CD4-positive, alpha-beta T cell (primary cell): ENCODE data around the gene MED22. TPM values are rescaled to one million over a fixed set of nuclear protein-coding genes. Genes with fewer than 3 reads are reported as not detected.

Experiments used
- ATAC-seq: fragments of 200-7000 bp; cut with Tn5 transposase; one replicate; pipeline ENCODE4 v1.10.0; 2022; ENCODE audit warnings: mild to moderate bottlenecking; ENCODE audit not compliant: poor library complexity
- CTCF ChIA-PET: fragments of 350-600 bp; sonication (Branson Sonifier 250); formaldehyde crosslinking; loops from one replicate; lab custom pipeline; 2021; ENCODE audit warnings: antibody characterized with exemption, inconsistent platforms; lab: Charles Lee
- POLR2A ChIA-PET: fragments of 350-600 bp; sonication (Branson Sonifier 250); formaldehyde crosslinking; loops from one replicate; lab custom pipeline; 2021; ENCODE audit warnings: antibody characterized with exemption, inconsistent platforms; lab: Charles Lee
- DNase-seq, 14 experiments: peaks; one replicate each; pipeline ENCODE4 v3.0.0-alpha.2; 2013 to 2020; ENCODE audit warnings: mixed read lengths in 2 of 14
- H3K27ac ChIP-seq, 2 donors: one replicate each; pipeline versions ENCODE4 v1.5.1 to v1.7.0; 2013; ENCODE audit warnings: low read length in 2 of 2, low read depth in 1 of 2, mild to moderate bottlenecking in 1 of 2
- H3K27me3 ChIP-seq, 2 experiments: 1 replicate in 1 of 2; 2 replicates in 1 of 2; pipeline versions ENCODE4 v1.6.1 to v1.7.0; 2013; ENCODE audit warnings: low read length in 2 of 2, control low read depth in 1 of 2, mild to moderate bottlenecking in 1 of 2, moderate library complexity in 1 of 2; ENCODE audit not compliant: insufficient read depth in 2 of 2, control insufficient read depth in 1 of 2
- H3K36me3 ChIP-seq: one replicate; pipeline ENCODE4 v1.6.1; 2013; ENCODE audit warnings: low read length, control low read depth; ENCODE audit not compliant: insufficient read depth
- H3K4me1 ChIP-seq: one replicate; pipeline ENCODE4 v1.6.1; 2013; ENCODE audit warnings: low read length, control low read depth; ENCODE audit not compliant: insufficient read depth
- H3K4me3 ChIP-seq: one replicate; pipeline ENCODE4 v1.5.1; 2013; ENCODE audit warnings: mild to moderate bottlenecking, low read length, moderate library complexity
- H3K9me3 ChIP-seq, 2 experiments: 1 replicate in 1 of 2; 2 replicates in 1 of 2; pipeline versions ENCODE4 v1.6.1 to v1.7.0; 2013; ENCODE audit warnings: low read length in 2 of 2, mild to moderate bottlenecking in 2 of 2, control low read depth in 1 of 2, moderate library complexity in 1 of 2; ENCODE audit not compliant: control insufficient read depth in 1 of 2, insufficient read depth in 1 of 2
- H3K27ac Mint-ChIP-seq: one replicate; pipeline ENCODE4 v1.8.0; 2020; ENCODE audit warnings: mixed read lengths
- H3K27me3 Mint-ChIP-seq: one replicate; pipeline ENCODE4 v1.8.0; 2021; ENCODE audit warnings: mixed read lengths
- H3K36me3 Mint-ChIP-seq: one replicate; pipeline ENCODE4 v1.8.0; 2021; ENCODE audit warnings: low read depth, mixed read lengths
- H3K4me1 Mint-ChIP-seq: one replicate; pipeline ENCODE4 v1.8.0; 2021; ENCODE audit warnings: low read depth, mixed read lengths
- H3K4me3 Mint-ChIP-seq: one replicate; pipeline ENCODE4 v1.8.0; 2020; ENCODE audit warnings: mild to moderate bottlenecking, mixed read lengths
- H3K9me3 Mint-ChIP-seq: one replicate; pipeline ENCODE4 v1.8.0; 2020; ENCODE audit warnings: mixed read lengths
- CTCF ChIP-seq: fragments of 200-600 bp; IDR thresholded peaks from one replicate; pipeline ENCODE4 v1.8.0; 2022; ENCODE audit warnings: antibody characterized with exemption, mild to moderate bottlenecking
- intact Hi-C, 2 experiments: fragments of 100-400 bp; cut with DNase I in 1 of 2; cut with micrococcal nuclease in 1 of 2; formaldehyde crosslinking; loops; one replicate each; pipeline versions ENCODE4 v1.15.1 to v1.9.0; 2023 to 2025; cut with DNase I, micrococcal nuclease
- total RNA-seq, 174 experiments: library from RNA in 2 of 174; stranded (reverse) in 2 of 174; gene quantifications; one replicate each; pipeline ENCODE4 v1.2.3 and lab custom pipeline; 2021 to 2026

The MED22 gene
- total RNA-seq, 2 experiments from 2014 or later, result 15.7 to 18.0 TPM

- DNase-seq, result no peak
- H3K36me3 Mint-ChIP-seq, result no peaks in the 10 kb centered on the region
- Histone ChIP-seq H3K4me1 (peaks cover 9% of the 10 kb centered on the region), H3K27ac (no peak overlapping the region), H3K36me3 (no peaks in the 10 kb centered on the region), H3K4me3 (no peak overlapping the region), H3K27me3 (no peaks in the 10 kb centered on the region), H3K9me3 (no peaks in the 10 kb centered on the region)
- no peak for ATAC-seq
- no peak overlapping the region for H3K4me3 Mint-ChIP-seq
- no peak for TF ChIP-seq CTCF
- peaks cover 7% of the 10 kb centered on the region for H3K4me1 Mint-ChIP-seq
- H3K9me3 Mint-ChIP-seq, result no peaks in the 10 kb centered on the region
- no peaks in the 10 kb centered on the region for H3K27me3 Mint-ChIP-seq
- POLR2A ChIA-PET, result no interaction called here
- CTCF ChIA-PET, result no interaction called here
- no peak overlapping the region for H3K27ac Mint-ChIP-seq
- intact Hi-C loops, result no loop called here
These were observed 32.8 kb upstream of the MED22 start for GRCh38 chr9:133380734-133381133.

GRCh38 chr9:133379153-133380086 is 31.5 kb upstream of the MED22 start:
- TF ChIP-seq CTCF, result no peak
- no peaks in the 10 kb centered on the region for H3K27me3 Mint-ChIP-seq
- H3K4me3 Mint-ChIP-seq, result no peak overlapping the region
- Histone ChIP-seq H3K27ac (no peak overlapping the region), H3K36me3 (no peaks in the 10 kb centered on the region), H3K9me3 (no peaks in the 10 kb centered on the region), H3K27me3 (no peaks in the 10 kb centered on the region), H3K4me3 (no peak overlapping the region), H3K4me1 (peaks cover 19% of the 10 kb centered on the region)
- no peaks in the 10 kb centered on the region for H3K9me3 Mint-ChIP-seq
- ChIA-PET CTCF (no interaction called here), POLR2A (no interaction called here)
- intact Hi-C loops, result loop anchor here in 1 of 2 experiments (5.0 kb wide), 2 partner anchors 38 to 83 kb away; partner anchors contain the start of gene REXO4
- ATAC-seq (no peak), DNase-seq (no peak)
- H3K27ac Mint-ChIP-seq, result no peak overlapping the region
- peaks cover 14% of the 10 kb centered on the region for H3K4me1 Mint-ChIP-seq
- peaks cover 7% of the 10 kb centered on the region for H3K36me3 Mint-ChIP-seq

- CTCF ChIA-PET, result interaction anchor here (1.0 to 2.5 kb wide), 2 partner anchors 22 to 31 kb away, joined by 3 to 7 read pairs; partner anchors contain the start of genes MED22, RPL7A, SURF1 and SURF2
- peak overlapping the region; percentile 42 for H3K27ac Mint-ChIP-seq
- H3K4me3 ChIP-seq, result no peak overlapping the region
- H3K9me3 Mint-ChIP-seq, result no peaks in the 10 kb centered on the region
- DNase-seq (no peak), ATAC-seq (no peak)
- H3K27me3 ChIP-seq, result no peaks in the 10 kb centered on the region
- no peaks in the 10 kb centered on the region for H3K9me3 ChIP-seq
- no peaks in the 10 kb centered on the region for H3K27me3 Mint-ChIP-seq
- intact Hi-C loops, result loop anchor here in 1 of 2 experiments (5.0 kb wide), 2 partner anchors 39 to 84 kb away; partner anchors contain the start of gene REXO4
- peaks cover 8% of the 10 kb centered on the region for H3K36me3 Mint-ChIP-seq
- POLR2A ChIA-PET, result interaction anchor here (0.5 to 2.4 kb wide), 2 partner anchors 31 to 1217 kb away, joined by 3 to 26 read pairs; partner anchors contain the start of genes MED22 and RPL7A
- peaks cover 28% of the 10 kb centered on the region for H3K4me1 ChIP-seq
- no peak for TF ChIP-seq CTCF
- no peak overlapping the region for H3K27ac ChIP-seq
- H3K4me1 Mint-ChIP-seq, result peaks cover 21% of the 10 kb centered on the region
- H3K36me3 ChIP-seq, result peaks cover 5% of the 10 kb centered on the region
- H3K4me3 Mint-ChIP-seq, result peak overlapping the region; percentile 82
These were observed 30.6 kb upstream of the MED22 start for GRCh38 chr9:133378408-133378962.
